Activated CD8-positive, alpha-beta memory T cell treated with anti-CD3 and anti-CD28 coated beads for 48 hours (primary cell): Measurements from ENCODE around the gene IL10RB.
A peak's percentile ranks its signal among the peaks of the same experiment; 100 is the strongest.
"Not testable (repeated sequence)": the region's sequence is repeated elsewhere in the genome, so short reads cannot be mapped to it uniquely, and the experiment has no call there.

Experiments
- DNase-seq, 3 experiments: peaks; one replicate each; pipeline ENCODE4 v3.0.0-alpha.2; 2020; ENCODE audit warnings: low read depth in 2 of 3, low spot score in 2 of 3

The IL10RB gene

DNA sequence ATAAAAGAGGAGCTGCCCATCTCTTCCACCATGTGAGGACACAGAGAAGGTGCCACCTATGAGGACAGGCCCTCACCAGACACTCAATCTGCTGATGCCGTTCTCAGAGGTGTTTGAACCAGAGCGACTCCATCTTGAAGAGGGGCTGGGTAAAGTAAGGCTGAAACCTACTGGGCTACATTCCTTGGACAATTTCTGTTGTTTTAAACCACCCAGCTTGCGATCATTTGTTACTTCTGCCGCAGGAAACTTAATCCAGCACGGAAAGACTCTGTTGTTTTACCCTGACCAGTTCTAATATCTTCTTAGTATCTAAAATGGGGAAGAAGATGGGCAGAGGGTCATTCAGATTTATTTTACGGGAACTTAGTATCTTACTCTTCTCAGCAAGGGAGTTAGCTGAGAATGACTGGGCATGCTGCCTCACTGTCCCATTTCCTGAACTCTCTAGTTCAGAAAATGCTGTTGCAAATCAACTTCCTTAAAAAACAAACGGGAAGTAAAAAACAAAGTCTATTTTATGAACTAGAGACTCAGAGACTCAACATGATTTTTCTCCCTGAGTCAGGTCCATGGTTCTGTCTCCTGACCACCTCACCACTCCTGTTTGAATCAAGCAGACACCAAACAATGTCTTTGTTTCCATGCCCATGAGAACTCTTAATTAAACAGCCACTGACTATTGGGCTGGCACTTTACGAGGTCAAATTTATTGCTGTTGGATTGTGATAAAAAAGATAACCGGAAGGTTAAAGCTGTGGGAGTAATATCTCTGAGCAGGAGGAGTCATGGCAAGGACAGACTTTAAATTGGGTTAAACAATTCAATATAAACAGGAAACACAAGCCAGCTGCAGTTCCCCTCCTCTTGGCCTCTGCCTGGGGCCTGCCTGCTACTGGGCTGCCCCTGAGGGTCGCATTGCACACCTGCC is 34.8 kb downstream of the IL10RB start:
- no peak for DNase-seq

DNA sequence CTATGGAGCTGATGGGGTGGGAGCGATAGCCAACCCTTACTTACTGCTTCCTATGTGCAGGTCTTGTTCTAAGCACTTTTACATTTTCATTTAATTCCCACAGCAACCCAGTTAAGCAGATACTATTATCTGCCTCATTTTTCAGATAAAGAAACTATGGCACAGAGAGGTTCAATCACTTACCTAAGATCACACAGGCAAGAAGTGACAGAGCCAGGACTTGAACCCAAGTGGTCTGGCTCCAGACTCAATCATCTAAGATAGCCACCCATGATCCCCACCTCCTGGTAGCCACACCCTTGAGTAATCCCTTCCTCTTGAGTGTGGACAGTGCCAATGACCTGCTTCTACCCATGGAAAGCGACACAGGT is 35.5 kb downstream of the IL10RB start:
- DNase-seq = no peak

DNA sequence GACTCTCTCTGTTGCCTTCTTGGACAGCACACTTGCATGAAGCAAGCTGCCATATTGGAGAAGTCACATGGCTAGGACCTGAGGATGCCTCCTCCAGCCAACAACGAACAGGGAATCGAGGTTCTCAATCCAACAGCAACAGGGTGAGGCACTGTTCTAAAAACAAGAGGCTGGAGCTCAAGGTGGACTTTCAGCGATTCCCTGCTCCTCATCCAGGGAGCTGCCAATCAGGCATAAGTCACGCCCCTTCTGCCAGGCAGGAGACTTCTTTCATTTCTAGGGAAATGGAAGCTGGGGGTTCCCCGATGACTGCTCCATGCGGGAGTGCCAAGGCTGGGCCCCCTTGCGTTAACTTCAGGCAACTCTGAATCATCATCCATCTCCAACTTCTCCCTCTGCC is 35.9 kb downstream of the IL10RB start:
- no peak for DNase-seq

- DNase-seq = no peak
Observed at GRCh38 chr21:33302796-33303195, 36.6 kb downstream of the IL10RB start.

DNA sequence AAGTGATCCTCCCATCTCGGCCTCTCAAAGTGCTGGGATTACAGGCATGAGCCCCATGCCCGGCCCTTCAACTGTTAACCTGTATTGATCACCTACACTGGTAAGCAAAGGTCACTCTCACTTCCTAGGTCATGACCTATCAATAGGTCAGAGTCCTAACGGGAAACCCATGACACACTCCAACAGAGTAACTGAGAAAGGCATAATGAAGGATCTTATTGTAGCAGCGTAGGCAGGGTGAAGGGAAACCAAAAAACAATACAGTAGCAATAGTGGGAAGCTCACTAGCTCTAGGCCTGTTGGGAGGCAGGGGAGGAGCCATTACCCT is 39.1 kb downstream of the IL10RB start:
- DNase-seq = no peak

GRCh38 chr21:33305938-33306337 is 39.8 kb downstream of the IL10RB start:
- DNase-seq = no peak

GRCh38 chr21:33308586-33309490 is 42.7 kb downstream of the IL10RB start:
- DNase-seq = no peak

DNA sequence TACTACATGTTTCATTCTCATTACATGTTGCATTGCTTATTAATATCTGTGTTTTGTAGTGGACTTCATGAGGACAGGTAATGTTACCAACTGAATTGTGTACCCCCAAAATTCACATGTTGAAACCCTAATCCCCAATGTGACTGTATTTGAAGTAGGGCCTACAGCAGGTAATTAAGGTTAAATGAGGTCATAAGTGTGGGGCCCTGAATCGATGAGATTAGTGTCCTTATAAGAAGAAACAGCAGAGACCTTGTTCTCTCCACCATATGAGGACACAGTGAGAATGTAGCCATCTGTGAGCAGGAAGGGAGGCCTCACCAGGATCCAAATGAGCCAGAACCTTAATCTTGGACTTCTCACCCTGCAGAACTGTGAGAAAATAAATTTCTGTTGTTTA is 43.6 kb downstream of the IL10RB start:
- no peak for DNase-seq

DNA sequence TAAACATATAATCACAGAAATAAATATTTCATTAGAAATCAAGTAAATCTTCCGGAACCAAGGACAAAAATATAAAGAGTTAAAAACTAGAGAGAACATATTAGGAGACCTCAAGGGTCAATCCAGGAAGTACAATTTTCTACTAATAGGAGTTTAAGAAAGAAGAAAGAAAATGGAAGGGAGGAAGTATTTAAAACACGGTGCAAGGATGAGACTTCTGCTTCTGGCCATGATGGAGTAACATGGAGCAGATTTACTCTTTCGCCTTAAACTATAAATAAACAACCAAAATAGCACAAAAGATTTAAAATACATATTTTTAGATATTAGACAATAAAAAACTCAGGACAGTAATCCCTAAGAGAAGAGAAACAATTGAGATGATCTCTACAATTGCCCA is 46.0 kb downstream of the IL10RB start:
- DNase-seq = no peak

DNA sequence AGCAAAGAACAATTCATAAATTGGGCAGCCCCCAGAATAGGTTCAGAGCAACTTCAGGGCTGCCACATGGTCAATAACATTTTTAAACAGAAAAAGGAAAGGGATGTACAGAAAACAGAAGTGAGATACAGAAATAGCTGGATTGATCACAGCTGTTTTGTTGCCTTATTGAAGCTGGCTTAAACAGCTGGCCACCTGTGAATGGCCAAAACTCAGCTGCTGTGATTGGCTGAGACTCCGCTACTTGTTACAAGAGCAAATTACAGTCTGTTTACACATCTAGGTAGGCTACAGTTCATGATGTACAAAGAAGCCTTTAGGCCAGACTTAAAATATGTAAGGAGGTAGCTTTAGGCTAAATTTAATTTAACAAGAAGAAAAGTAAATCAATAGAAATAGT is 47.0 kb downstream of the IL10RB start:
- DNase-seq = no peak

GRCh38 chr21:33313611-33314010 is 47.4 kb downstream of the IL10RB start:
- DNase-seq = no peak

DNA sequence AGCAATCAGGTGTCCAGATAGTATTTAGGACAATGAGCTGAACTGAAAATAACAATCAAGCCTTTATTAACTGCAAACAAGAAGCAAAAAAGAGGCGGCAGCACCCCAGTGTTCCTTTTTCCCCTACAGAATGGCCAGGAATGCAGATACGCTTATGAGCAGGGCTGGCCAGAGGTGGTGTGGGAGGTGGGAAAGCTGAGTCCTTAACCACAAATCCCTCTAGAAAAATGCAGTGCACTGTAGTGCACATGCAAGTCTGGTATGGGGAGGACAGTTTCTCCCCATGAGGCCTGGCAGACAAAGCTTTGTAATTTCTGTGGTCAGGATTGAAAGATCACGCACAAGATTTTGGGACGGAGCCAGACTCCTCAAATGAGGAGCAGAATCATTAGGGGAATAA is 47.9 kb downstream of the IL10RB start:
- DNase-seq = no peak

- DNase-seq = no peak
Observed at GRCh38 chr21:33315946-33316710, 50.0 kb downstream of the IL10RB start.

- no peak for DNase-seq
Observed at GRCh38 chr21:33317145-33317544, 51.0 kb downstream of the IL10RB start.

GRCh38 chr21:33317786-33318486 is 51.8 kb downstream of the IL10RB start:
- no peak for DNase-seq

DNA sequence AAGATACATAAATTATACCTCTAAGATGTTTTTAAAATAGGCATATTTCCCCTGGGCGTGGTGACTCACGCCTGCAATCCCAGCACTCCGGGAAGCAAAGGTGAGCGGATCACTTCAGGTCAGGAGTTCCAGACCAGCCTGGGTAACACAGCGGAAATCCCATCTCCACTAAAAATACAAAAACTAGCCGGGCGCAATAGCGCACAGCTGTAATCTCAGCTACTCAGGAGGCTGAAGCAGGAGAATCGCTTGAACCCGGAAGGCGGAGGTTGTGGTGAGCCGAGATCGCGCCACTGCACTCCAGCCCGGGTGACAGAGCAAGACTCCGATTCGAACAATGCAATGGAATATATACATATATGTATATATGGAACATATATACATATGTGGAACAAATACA is 54.8 kb downstream of the IL10RB start:
- not testable (repeated sequence) for DNase-seq

GRCh38 chr21:33323610-33324009 is 57.4 kb downstream of the IL10RB start:
- DNase-seq = not testable (repeated sequence)

DNA sequence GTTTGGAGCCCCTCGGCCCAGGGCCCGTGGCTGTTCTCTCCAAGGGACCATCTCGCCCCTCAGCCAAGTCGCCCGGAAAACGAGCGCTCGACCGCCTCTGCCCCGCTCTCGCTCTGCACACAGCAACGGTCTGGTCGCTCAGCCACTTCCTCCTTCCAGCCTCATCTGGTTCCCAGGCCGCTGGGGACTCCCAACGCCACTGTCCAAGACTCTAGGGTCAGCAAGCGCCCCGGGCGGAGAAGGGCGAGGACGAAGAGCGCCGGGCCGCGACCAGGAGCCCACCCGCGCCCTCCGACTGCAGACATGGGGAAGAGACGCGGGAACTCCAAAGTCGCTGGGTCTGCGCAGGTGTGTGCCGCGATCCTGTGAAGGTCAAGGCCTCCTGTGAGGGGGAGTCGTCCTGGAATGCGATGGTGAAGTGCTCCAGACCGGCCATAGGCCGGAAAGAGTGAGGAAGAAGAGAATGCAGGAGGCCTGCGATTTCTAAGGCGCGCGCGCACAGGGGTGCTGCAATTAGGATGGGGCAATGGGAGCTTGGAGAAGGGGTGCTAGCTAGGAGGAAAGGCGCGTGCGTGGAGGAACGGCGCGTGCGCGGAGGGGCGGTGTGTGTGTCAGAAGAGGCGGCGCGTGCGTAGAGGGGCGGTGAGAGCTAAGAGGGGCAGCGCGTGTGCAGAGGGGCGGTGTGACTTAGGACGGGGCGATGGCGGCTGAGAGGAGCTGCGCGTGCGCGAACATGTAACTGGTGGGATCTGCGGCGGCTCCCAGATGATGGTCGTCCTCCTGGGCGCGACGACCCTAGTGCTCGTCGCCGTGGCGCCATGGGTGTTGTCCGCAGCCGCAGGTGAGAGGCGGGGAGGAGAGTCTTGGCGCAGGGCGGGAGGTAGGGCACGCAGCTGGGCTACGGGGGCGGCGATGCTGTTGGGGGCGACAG is 58.4 kb downstream of the IL10RB start, which contains the start of gene IFNAR1:
Gene IFNAR1, plus strand, starts transcription at position 680 of the 931 bp plus-strand sequence. Its CDS starts 86 bp downstream, at position 766.
- DNase-seq = peak; percentile 94 to 97 (median 95)

DNA sequence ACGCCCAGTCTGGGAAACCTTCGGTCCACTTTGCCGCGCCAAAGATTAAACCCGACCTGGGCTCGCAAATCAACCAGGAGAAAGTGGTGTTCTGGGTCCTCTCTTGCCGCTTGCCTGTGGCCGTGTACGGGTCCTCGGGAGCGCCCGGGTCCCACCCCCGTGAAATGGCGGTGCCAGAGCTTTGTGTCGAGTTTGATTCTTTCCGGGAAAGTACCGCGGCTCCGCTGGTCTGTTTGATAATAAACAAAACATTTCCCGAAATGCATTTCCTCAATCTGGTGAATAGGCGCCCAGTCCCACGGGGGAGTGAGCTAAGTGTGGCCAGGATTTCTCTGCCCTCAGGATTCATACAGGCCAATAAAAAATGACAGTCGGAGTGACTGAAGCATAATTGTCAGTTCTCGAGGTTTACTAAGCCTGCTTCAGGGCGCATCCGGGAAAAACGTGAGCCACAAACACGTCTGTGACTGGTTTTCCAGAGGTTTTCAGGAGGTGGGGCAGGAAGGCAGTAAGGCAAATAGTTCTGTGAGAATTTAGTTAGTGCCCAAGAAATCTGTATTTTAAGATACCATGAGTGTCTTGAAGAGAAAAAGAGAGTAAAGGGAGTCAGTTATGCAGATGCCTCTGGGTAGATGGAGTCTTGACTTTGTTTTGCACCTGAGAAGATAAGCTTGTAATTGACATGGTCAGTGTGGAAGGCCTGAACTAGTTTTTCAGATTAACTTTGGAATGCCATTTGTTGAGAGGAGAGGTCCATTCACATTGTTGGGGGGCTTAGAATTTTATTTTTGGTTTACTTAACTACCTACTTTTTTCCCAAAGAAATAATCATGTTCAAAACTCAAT is 59.3 kb downstream of the IL10RB start:
- DNase-seq = peak in 2 of 3 experiments; percentile 19 to 41
